Right lobe of liver (tissue), 6 donors: ENCODE data around the gene WASL. TPM values are rescaled to one million over a fixed set of nuclear protein-coding genes. Genes with fewer than 3 reads are reported as not detected.
A peak's percentile ranks its signal among the peaks of the same experiment; 100 is the strongest.

ENCODE experiments used
- ATAC-seq, 4 donors: fragments of 200-7000 bp; cut with Tn5 transposase; one replicate each; pipeline ENCODE4 v1.9.1; 2020; ENCODE audit warnings: mild to moderate bottlenecking in 4 of 4, moderate library complexity in 4 of 4
- DNase-seq, 3 donors: peaks; one replicate each; pipeline ENCODE4 v3.0.0-alpha.2; 2020
- H3K27ac ChIP-seq, 3 donors: fragments of 200-600 bp; one replicate each; pipeline ENCODE4 v1.8.0; 2022
- H3K27me3 ChIP-seq, 2 donors: fragments of 200-600 bp; one replicate each; pipeline ENCODE4 v1.8.0; 2022
- H3K36me3 ChIP-seq, 4 donors: fragments of 200-600 bp; sonication (generic) in 1 of 4; one replicate each; pipeline versions ENCODE4 v1.5.1 to v1.8.0; 2017 to 2022; ENCODE audit warnings: control low read depth in 1 of 4
- H3K4me1 ChIP-seq, 4 donors: fragments of 200-600 bp; sonication (generic) in 1 of 4; one replicate each; pipeline versions ENCODE4 v1.5.1 to v1.8.0; 2017 to 2022; ENCODE audit warnings: control low read depth in 1 of 4
- H3K4me3 ChIP-seq, 3 donors: fragments of 200-600 bp; one replicate each; pipeline ENCODE4 v1.8.0; 2022
- H3K9me3 ChIP-seq, 4 donors: fragments of 200-600 bp; sonication (generic) in 1 of 4; one replicate each; pipeline versions ENCODE4 v1.5.1 to v1.8.0; 2017 to 2022; ENCODE audit warnings: control low read depth in 1 of 4
- CTCF ChIP-seq, 4 donors: fragments of 200-600 bp in 3 of 4; fragments of 450-650 bp in 1 of 4; IDR thresholded peaks; one replicate each; pipeline versions ENCODE4 v1.5.1 to v1.8.0; 2016 to 2022; ENCODE audit warnings: antibody characterized with exemption in 4 of 4, mild to moderate bottlenecking in 2 of 4
- POLR2A ChIP-seq: fragments of 450-650 bp; IDR thresholded peaks from one replicate; pipeline ENCODE4 v1.6.1; 2017; ENCODE audit warnings: antibody characterized with exemption, mild to moderate bottlenecking
- WGBS: methylation state at CpG from one replicate; pipeline ENCODE4 v1.1.6; 2018; ENCODE audit warnings: low coverage, low lambda C conversion rate; ENCODE audit not compliant: insufficient coverage; ENCODE audit errors: missing lambda C conversion rate; 5-methylcytosine and 5-hydroxymethylcytosine counted together
- intact Hi-C, 2 donors: fragments of 100-400 bp; cut with DNase I; formaldehyde crosslinking; loops; one replicate each; pipeline versions ENCODE4 v1.11.2 to v1.14.1; 2022
- total RNA-seq, 6 experiments: library from RNA; depleted of rRNA in 2 of 6; stranded (reverse); fragments of >200 nt in 2 of 6; fragmentation: NEBNext Ultra II Directional in 3 of 6; extraction: Animal tissue kit (Norgen Biotek cat#: 25700) in 3 of 6; gene quantifications; one replicate each; pipeline versions ENCODE4 v1.1.0 to v1.2.4, GENCODE V29; 2016 to 2023
- donor health status: DM: no; HTN: yes; CAD: no.
- donor health status: DM: no; HTN: no; CAD: no.
- donor health status: DM: no; HTN: no; CAD: no.
- donor health status: DM: no; HTN: yes; CAD: no.
- donor health status: DM: no; HTN: yes; CAD: no.

Gene WASL
- total RNA-seq, 6 experiments from 2014 or later: 20.6 to 26.7 (median 24.8) TPM

GRCh38 chr7:123770378-123770777 lies 21.6 kb upstream of the WASL start:
- Histone ChIP-seq H3K27me3 (no peaks in the 10 kb centered on the region), H3K4me3 (no peak overlapping the region), H3K27ac (no peak overlapping the region), H3K4me1 (peaks cover 0 to 14% (median 4%) of the 10 kb centered on the region in 4 donors), H3K36me3 (no peaks in the 10 kb centered on the region), H3K9me3 (no peaks in the 10 kb centered on the region)
- TF ChIP-seq CTCF (IDR thresholded peaks at IDR 0.05): no peak
- no peak for TF ChIP-seq POLR2A
- WGBS: 68% methylated on average over 6 of the region's 8 CpGs
- intact Hi-C loops: no loop called here
- DNase-seq (no peak), ATAC-seq (peak in 3 of 4 donors; percentile 20 to 77 (median 33))

- no peaks in the 10 kb centered on the region for H3K27me3 ChIP-seq
- no peaks in the 10 kb centered on the region for H3K9me3 ChIP-seq
- no peak for TF ChIP-seq POLR2A
- TF ChIP-seq CTCF (IDR thresholded peaks at IDR 0.05): no peak
- H3K4me1 ChIP-seq: peaks cover 0 to 14% (median 4%) of the 10 kb centered on the region in 4 donors
- H3K36me3 ChIP-seq: no peaks in the 10 kb centered on the region
- intact Hi-C loops: no loop called here
- WGBS: 54% methylated on average over 3 of the region's 3 CpGs
- DNase-seq: peak in 2 of 3 donors; percentile 46 to 48
- peak overlapping the region in 2 of 3 donors; percentile 38 to 67 for H3K27ac ChIP-seq
- no peak overlapping the region for H3K4me3 ChIP-seq
- ATAC-seq: peak; percentile 75 to 92 (median 89)
Measured at GRCh38 chr7:123769371-123769770, 20.6 kb upstream of the WASL start.

GRCh38 chr7:123768493-123768892 lies 19.7 kb upstream of the WASL start:
- Histone ChIP-seq H3K4me1 (peaks cover 0 to 14% (median 4%) of the 10 kb centered on the region in 4 donors), H3K9me3 (no peaks in the 10 kb centered on the region), H3K36me3 (no peaks in the 10 kb centered on the region), H3K27ac (peak overlapping the region in 2 of 3 donors; percentile 38 to 67), H3K4me3 (no peak overlapping the region), H3K27me3 (no peaks in the 10 kb centered on the region)
- 61% methylated on average over 3 of the region's 3 CpGs for WGBS
- intact Hi-C loops: no loop called here
- peak; percentile 53 to 84 (median 75) for ATAC-seq
- DNase-seq: peak in 1 of 3 donors; percentile 50
- TF ChIP-seq POLR2A (no peak), CTCF (IDR thresholded peaks at IDR 0.05) (no peak)

GRCh38 chr7:123763191-123763661 lies 14.4 kb upstream of the WASL start:
- intact Hi-C loops: no loop called here
- Histone ChIP-seq H3K4me1 (peaks cover 0 to 2% (median 0%) of the 10 kb centered on the region in 4 donors), H3K27ac (no peak overlapping the region), H3K36me3 (no peaks in the 10 kb centered on the region), H3K27me3 (no peaks in the 10 kb centered on the region), H3K9me3 (no peaks in the 10 kb centered on the region), H3K4me3 (no peak overlapping the region)
- DNase-seq (no peak), ATAC-seq (no peak)
- TF ChIP-seq CTCF (IDR thresholded peaks at IDR 0.05) (no peak), POLR2A (no peak)
- WGBS: no CpG with 5 or more reads among the region's 43 CpGs
